ENCODE results near the gene CFAP206.

GRCh38 chr6:87384038-87384437, 23.7 kb upstream of the CFAP206 start:
- no peak for TF ChIP-seq CTCF (IDR thresholded peaks at IDR 0.05; ENCODE audit: low read depth, low read length, poor library complexity, severe bottlenecking)
- TF ChIP-seq EZH2phosphoT487 (IDR thresholded peaks at IDR 0.05; ENCODE audit: borderline replicate concordance, low read length) = no peak
